Thoracic aorta (tissue), 2 donors: ENCODE measurements around the gene STUB1. TPM values are rescaled to one million over a fixed set of nuclear protein-coding genes. Genes with fewer than 3 reads are reported as not detected.

Experiments used
- ATAC-seq: fragments of 150-250 bp; one replicate; pipeline ENCODE4 v1.8.0; 2017; ENCODE audit warnings: low read depth; ENCODE audit not compliant: insufficient number of reproducible peaks, low FRiP score
- DNase-seq: peaks from one replicate; pipeline ENCODE4 v3.0.0-alpha.2; 2020; ENCODE audit warnings: low spot score
- H3K27ac ChIP-seq, 2 donors: fragments of 200-600 bp; sonication (generic); 1 replicate in 1 of 2; 2 replicates in 1 of 2; pipeline ENCODE4 v1.5.1; 2016; ENCODE audit warnings: mild to moderate bottlenecking in 2 of 2, moderate library complexity in 2 of 2
- H3K27me3 ChIP-seq: fragments of 200-600 bp; sonication (generic); replicated peaks from 2 replicates; pipeline ENCODE4 v1.6.0; 2016; ENCODE audit warnings: mild to moderate bottlenecking; ENCODE audit not compliant: insufficient read depth
- H3K36me3 ChIP-seq: fragments of 200-600 bp; sonication (generic); one replicate; pipeline ENCODE4 v1.5.1; 2016
- H3K4me1 ChIP-seq, 2 donors: fragments of 200-600 bp; sonication (generic); 1 replicate in 1 of 2; 2 replicates in 1 of 2; pipeline versions ENCODE4 v1.5.1 to v1.6.0; 2016; ENCODE audit warnings: low read depth in 2 of 2, mild to moderate bottlenecking in 1 of 2; ENCODE audit not compliant: control insufficient read depth in 1 of 2
- H3K4me3 ChIP-seq: fragments of 200-600 bp; sonication (generic); 2 replicates; pipeline ENCODE4 v1.5.1; 2016; ENCODE audit warnings: mild to moderate bottlenecking
- H3K9me3 ChIP-seq: fragments of 200-600 bp; sonication (generic); 2 replicates; pipeline ENCODE4 v1.5.1; 2016
- CTCF ChIP-seq: fragments of 200-600 bp; sonication (generic); IDR thresholded peaks from one replicate; pipeline ENCODE4 v1.5.1; 2019; ENCODE audit warnings: antibody characterized with exemption
- total RNA-seq, 2 donors: library from RNA; depleted of rRNA; stranded (reverse); fragments of >200 nt; gene quantifications; one replicate each; pipeline versions ENCODE4 v1.1.0 to v1.2.3, GENCODE V29; 2016

The STUB1 gene
- total RNA-seq, 2 donors from 2014 or later: 103 to 145 TPM

GRCh38 chr16:680967-681745 lies 946 bp downstream of the STUB1 start:
- no peaks in the 10 kb centered on the region for H3K9me3 ChIP-seq
- DNase-seq: no peak
- peaks cover 19% of the 10 kb centered on the region for H3K36me3 ChIP-seq
- H3K4me3 ChIP-seq: peak overlapping the region; percentile 83
- ATAC-seq: no peak
- peaks cover 33 to 52% of the 10 kb centered on the region in 2 donors for H3K4me1 ChIP-seq
- H3K27me3 ChIP-seq: no peaks in the 10 kb centered on the region
- TF ChIP-seq CTCF: no peak
- peak overlapping the region; percentile 82 to 95 for H3K27ac ChIP-seq

GRCh38 chr16:681746-682427 lies 1.7 kb downstream of the STUB1 start:
- H3K27ac ChIP-seq: no peak overlapping the region
- peaks cover 33 to 50% of the 10 kb centered on the region in 2 donors for H3K4me1 ChIP-seq

GRCh38 chr16:682493-683395 lies 2.5 kb downstream of the STUB1 start:
- Histone ChIP-seq H3K27ac (no peak overlapping the region), H3K27me3 (no peaks in the 10 kb centered on the region), H3K36me3 (peaks cover 25% of the 10 kb centered on the region), H3K4me3 (peak overlapping the region; percentile 87), H3K4me1 (peaks cover 33 to 50% of the 10 kb centered on the region in 2 donors), H3K9me3 (no peaks in the 10 kb centered on the region)
- DNase-seq (no peak), ATAC-seq (no peak)
- TF ChIP-seq CTCF: no peak

More at GRCh38 chr16:681746-682427, 1.7 kb downstream of the STUB1 start:
- peak overlapping the region; percentile 83 for H3K4me3 ChIP-seq
- H3K9me3 ChIP-seq: no peaks in the 10 kb centered on the region
- TF ChIP-seq CTCF: no peak
- no peaks in the 10 kb centered on the region for H3K27me3 ChIP-seq
- ATAC-seq (no peak), DNase-seq (no peak)
- H3K36me3 ChIP-seq: peaks cover 24% of the 10 kb centered on the region

GRCh38 chr16:683396-684070 lies 3.3 kb downstream of the STUB1 start:
- ATAC-seq: no peak
- H3K36me3 ChIP-seq: peaks cover 25% of the 10 kb centered on the region
- no peaks in the 10 kb centered on the region for H3K27me3 ChIP-seq
- peak overlapping the region; percentile 87 for H3K4me3 ChIP-seq
- no peaks in the 10 kb centered on the region for H3K9me3 ChIP-seq
- no peak overlapping the region for H3K27ac ChIP-seq
- DNase-seq: no peak
- peaks cover 33 to 52% of the 10 kb centered on the region in 2 donors for H3K4me1 ChIP-seq
- TF ChIP-seq CTCF: no peak
